Adipocyte (in vitro differentiated cells): ENCODE results near the gene SUPT5H.
A peak's percentile ranks its signal among the peaks of the same experiment; 100 is the strongest.
"Not testable (repeated sequence)": the region's sequence is repeated elsewhere in the genome, so short reads cannot be mapped to it uniquely, and the experiment has no call there.

ENCODE experiments used
- DNase-seq: peaks from one replicate; pipeline ENCODE4 v3.0.0-alpha.2; 2015; ENCODE audit warnings: low read depth
- H3K27me3 ChIP-seq: replicated peaks from 2 replicates; pipeline ENCODE4 v1.7.0; 2013; ENCODE audit warnings: mild to moderate bottlenecking, low read length, moderate library complexity; ENCODE audit not compliant: control insufficient read depth, insufficient read depth
- H3K36me3 ChIP-seq: 2 replicates; pipeline ENCODE4 v1.7.0; 2013; ENCODE audit warnings: low read length, mild to moderate bottlenecking, moderate library complexity; ENCODE audit not compliant: control insufficient read depth, insufficient read depth, severe bottlenecking
- H3K4me1 ChIP-seq: 2 replicates; pipeline ENCODE4 v1.7.0; 2013; ENCODE audit warnings: mild to moderate bottlenecking, low read length, moderate library complexity; ENCODE audit not compliant: control insufficient read depth, insufficient read depth
- H3K4me3 ChIP-seq: 2 replicates; pipeline ENCODE4 v1.7.0; 2013; ENCODE audit warnings: mild to moderate bottlenecking, low read length, moderate library complexity
- H3K9ac ChIP-seq: 2 replicates; pipeline ENCODE4 v1.7.0; 2013; ENCODE audit warnings: mild to moderate bottlenecking, low read length, moderate library complexity
- H3K9me3 ChIP-seq: 2 replicates; pipeline ENCODE4 v1.7.0; 2013; ENCODE audit warnings: mild to moderate bottlenecking, low read length, moderate library complexity; ENCODE audit not compliant: control insufficient read depth

Gene SUPT5H

DNA sequence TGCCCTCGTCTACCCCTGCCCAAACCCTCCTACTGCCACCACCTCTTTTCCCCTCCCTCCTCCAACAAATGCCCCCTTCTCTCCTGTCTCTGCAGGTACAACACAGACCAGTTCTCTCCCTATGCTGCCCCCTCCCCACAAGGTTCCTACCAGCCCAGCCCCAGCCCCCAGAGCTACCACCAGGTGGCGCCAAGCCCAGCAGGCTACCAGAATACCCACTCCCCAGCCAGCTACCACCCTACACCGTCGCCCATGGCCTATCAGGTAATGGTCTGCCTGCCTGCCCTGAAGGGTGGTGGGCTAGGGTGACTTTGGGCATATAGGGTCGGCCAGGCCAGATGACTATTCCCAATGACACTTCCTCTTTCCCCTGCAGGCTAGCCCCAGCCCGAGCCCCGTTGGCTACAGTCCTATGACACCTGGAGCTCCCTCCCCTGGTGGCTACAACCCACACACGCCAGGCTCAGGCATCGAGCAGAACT lies 28.8 kb downstream of the SUPT5H start:
- H3K9me3 ChIP-seq: no peaks in the 10 kb centered on the region
- H3K4me3 ChIP-seq: no peak overlapping the region
- no peaks in the 10 kb centered on the region for H3K4me1 ChIP-seq
- peak; percentile 74 for DNase-seq
- H3K36me3 ChIP-seq: peaks cover 74% of the 10 kb centered on the region
- H3K27me3 ChIP-seq: no peaks in the 10 kb centered on the region
- H3K9ac ChIP-seq: no peak overlapping the region

DNA sequence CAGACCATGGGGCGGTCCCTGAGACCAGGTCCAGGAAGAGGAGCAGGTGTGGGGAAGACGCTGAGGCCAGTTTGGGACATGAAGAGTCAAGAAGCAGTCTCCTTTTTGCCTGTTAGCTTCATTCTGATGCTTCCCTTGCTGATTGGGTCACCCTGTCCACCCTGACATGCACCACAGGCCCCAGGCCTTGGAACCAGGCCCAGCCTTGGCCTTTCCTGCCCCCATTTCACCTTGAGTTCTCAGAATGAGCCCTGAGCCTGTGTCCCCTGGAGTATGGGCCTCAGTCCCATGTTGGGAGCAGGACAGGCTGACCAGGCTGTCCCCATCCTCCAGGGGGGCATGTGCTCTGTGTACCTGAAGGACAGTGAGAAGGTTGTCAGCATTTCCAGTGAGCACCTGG lies 30.4 kb downstream of the SUPT5H start:
- no peaks in the 10 kb centered on the region for H3K27me3 ChIP-seq
- no peak for DNase-seq
- no peak overlapping the region for H3K4me3 ChIP-seq
- H3K9ac ChIP-seq: no peak overlapping the region
- peaks cover 58% of the 10 kb centered on the region for H3K36me3 ChIP-seq
- H3K9me3 ChIP-seq: no peaks in the 10 kb centered on the region
- H3K4me1 ChIP-seq: peaks cover 6% of the 10 kb centered on the region

DNA sequence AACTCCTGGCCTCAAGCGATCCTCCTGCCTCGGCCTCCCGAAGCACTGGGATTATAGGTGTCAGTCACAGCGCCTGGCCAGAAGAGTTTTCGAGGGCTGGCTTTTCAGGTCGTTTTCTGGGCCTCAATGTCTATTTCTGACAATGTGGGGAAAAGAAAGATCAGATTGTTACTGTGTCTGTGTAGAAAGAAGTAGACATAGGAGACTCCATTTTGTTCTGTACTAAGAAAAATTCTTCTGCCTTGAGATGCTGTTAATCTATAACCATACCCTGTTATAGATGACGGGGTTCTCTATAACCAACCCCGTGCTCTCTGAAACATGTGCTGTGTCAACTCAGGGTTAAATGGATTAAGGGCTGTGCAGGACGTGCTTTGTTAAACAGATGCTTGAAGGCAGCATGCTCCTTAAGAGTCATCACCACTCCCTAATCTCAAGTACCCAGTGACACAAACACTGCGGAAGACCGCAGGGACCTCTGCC lies 34.0 kb downstream of the SUPT5H start:
- H3K9me3 ChIP-seq, H3K27me3 ChIP-seq, DNase-seq, H3K4me3 ChIP-seq, H3K9ac ChIP-seq: not testable (repeated sequence)
- H3K4me1 ChIP-seq: peaks cover 14% of the 10 kb centered on the region
- peaks cover 27% of the 10 kb centered on the region for H3K36me3 ChIP-seq

DNA sequence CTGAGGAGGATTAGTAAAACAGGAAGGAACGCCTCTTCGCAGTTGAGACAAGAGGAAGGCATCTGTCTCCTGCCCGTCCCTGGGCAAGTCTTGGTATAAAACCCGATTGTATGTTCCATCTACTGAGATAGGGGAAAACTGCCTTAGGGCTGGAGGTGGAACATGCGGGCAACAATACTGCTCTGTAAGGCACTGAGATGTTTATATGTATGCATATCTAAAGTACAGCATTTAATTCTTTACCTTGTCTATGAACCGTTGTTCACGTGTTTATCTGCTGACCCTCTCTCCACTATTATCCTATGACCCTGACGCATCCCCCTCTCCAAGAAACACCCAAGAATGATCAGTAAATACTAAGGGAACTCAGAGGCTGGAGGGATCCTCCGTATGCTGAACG lies 34.5 kb downstream of the SUPT5H start:
- Histone ChIP-seq H3K36me3 (peaks cover 21% of the 10 kb centered on the region), H3K9ac (peak overlapping the region; percentile 96), H3K9me3 (no peaks in the 10 kb centered on the region), H3K4me1 (peaks cover 14% of the 10 kb centered on the region), H3K4me3 (peak overlapping the region; percentile 97), H3K27me3 (no peaks in the 10 kb centered on the region)
- DNase-seq: no peak

DNA sequence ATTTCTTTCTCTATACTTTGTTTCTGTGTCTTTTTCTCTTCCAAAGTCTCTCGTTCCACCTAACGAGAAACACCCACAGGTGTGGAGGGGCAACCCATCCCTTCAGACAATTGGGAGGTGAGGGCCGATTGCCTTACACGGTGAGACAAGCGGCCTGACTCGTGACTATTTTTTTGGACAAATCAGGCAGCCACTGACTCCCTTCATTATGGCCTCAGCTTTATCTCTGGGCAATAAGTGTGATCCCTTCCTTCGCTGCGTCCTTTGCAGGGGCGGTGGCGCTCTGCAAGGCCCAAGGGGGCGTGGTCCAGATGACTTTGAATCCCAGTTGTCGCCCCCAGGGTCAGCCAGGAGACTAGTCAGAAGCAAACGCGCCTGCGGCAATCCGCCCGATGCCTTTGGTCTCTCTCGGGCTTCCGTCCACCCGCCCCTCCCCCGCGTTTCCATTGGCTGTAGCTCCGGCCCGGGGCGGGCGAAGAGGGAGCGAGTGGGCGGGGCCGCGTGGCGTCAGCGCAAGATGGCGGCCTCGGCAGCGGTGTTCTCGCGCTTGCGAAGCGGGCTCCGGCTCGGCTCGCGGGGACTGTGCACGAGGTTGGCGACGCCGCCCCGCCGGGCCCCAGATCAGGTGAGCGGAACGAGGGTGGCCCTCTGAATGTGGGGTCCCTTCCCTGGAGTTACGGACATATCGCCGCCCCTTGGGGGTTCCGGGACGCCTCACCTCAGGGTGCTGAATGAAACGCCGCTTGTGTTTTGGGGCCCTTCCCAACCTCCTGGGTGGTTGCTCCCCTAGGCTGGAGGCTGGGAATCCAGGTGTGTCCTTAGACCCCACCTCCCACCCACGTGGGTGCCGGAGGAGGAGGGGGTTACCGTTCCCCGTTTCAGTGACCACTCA lies 35.2 kb downstream of the SUPT5H start, which contains the start of gene TIMM50:
Gene TIMM50 (plus strand): TSS at position 502 of the 892 bp plus-strand sequence. CDS start 16 bp downstream, at position 518.
- Histone ChIP-seq H3K9me3 (no peaks in the 10 kb centered on the region), H3K4me1 (peaks cover 14% of the 10 kb centered on the region), H3K36me3 (peaks cover 24% of the 10 kb centered on the region), H3K27me3 (no peaks in the 10 kb centered on the region), H3K9ac (peak within 1 kb of the TSS; percentile 96), H3K4me3 (peak within 1 kb of the TSS; percentile 97)
- peak; percentile 99 for DNase-seq

DNA sequence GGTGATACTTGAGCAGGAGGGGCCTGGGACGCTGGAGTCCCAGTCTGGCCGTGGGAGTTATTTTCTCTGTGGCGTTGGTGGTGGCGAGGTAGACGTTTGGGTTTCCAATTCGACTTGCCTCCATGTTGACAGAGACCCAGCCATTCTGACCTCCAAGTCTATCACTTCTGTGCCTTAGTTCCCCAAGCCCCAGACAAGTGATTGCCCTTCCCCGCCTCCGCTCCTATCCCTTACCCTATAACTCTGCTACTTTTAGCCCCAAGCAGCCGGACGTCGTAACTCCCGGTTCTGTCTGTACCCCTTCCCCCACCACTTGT lies 35.8 kb downstream of the SUPT5H start:
- H3K9ac ChIP-seq: peak overlapping the region; percentile 96
- no peaks in the 10 kb centered on the region for H3K27me3 ChIP-seq
- H3K9me3 ChIP-seq: no peaks in the 10 kb centered on the region
- H3K4me3 ChIP-seq: peak overlapping the region; percentile 97
- H3K4me1 ChIP-seq: peaks cover 14% of the 10 kb centered on the region
- DNase-seq: peak; percentile 39
- H3K36me3 ChIP-seq: peaks cover 24% of the 10 kb centered on the region

DNA sequence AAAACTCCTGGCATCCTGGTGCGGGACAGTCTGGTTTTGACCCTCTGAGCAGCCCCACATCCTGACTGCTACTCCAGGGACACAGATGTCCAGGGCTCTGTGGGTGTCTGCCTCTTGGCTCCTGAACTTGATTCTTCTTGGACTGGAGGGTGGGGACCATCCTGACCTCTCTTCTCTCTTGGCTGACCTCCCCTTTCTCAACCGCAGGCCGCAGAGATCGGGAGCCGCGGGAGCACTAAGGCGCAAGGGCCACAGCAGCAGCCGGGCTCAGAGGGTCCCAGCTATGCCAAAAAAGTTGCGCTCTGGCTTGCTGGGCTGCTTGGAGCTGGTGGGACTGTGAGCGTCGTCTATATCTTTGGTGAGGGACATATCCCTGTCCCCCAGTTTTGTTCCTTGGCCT lies 36.3 kb downstream of the SUPT5H start:
- Histone ChIP-seq H3K27me3 (no peaks in the 10 kb centered on the region), H3K9me3 (no peaks in the 10 kb centered on the region), H3K4me1 (peaks cover 14% of the 10 kb centered on the region), H3K4me3 (peak overlapping the region; percentile 97), H3K36me3 (peaks cover 24% of the 10 kb centered on the region), H3K9ac (peak overlapping the region; percentile 96)
- DNase-seq: no peak

DNA sequence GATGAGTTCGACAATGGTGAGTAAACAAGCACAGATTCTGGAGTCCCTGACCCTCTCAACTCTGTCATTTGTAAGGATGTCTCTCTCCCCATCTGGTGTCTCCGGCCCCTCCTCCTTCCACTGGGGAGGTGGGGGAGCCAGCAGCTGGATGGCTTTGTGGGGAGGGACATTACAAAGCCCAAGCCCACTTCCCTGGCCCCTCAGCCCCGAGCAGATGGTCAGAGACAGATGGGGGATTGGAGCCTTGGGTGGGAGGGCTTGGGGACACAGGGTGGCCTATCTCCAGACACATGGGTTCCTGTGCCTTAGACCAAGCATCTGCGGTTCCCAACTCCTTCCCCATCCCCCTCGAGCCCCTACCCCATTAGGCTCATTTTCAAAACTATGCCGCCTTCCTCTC lies 37.8 kb downstream of the SUPT5H start:
- Histone ChIP-seq H3K9me3 (no peaks in the 10 kb centered on the region), H3K27me3 (no peaks in the 10 kb centered on the region), H3K9ac (no peak overlapping the region), H3K4me3 (no peak overlapping the region), H3K36me3 (peaks cover 33% of the 10 kb centered on the region), H3K4me1 (peaks cover 14% of the 10 kb centered on the region)
- no peak for DNase-seq

DNA sequence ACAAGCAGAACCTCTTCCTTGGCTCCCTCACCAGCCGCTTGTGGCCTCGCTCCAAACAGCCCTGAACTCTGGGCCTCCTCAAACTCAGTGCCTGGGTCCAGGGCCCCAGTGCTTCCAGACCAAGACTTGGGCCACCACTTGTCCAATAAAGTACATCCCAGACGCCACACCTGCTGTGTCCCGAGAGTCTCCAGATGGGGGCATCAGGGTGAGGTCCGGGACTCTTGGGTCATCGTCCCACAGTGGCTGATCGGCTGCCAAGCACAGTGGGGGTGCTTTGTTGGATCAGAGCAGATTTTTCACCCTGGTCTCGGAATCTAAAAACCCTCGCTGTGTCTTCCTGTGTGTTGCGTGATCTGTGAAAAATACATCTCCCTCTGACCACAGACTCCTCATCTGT lies 44.4 kb downstream of the SUPT5H start:
- Histone ChIP-seq H3K27me3 (no peaks in the 10 kb centered on the region), H3K9ac (no peak overlapping the region), H3K9me3 (no peaks in the 10 kb centered on the region), H3K4me1 (no peaks in the 10 kb centered on the region), H3K36me3 (peaks cover 65% of the 10 kb centered on the region), H3K4me3 (no peak overlapping the region)
- no peak for DNase-seq

DNA sequence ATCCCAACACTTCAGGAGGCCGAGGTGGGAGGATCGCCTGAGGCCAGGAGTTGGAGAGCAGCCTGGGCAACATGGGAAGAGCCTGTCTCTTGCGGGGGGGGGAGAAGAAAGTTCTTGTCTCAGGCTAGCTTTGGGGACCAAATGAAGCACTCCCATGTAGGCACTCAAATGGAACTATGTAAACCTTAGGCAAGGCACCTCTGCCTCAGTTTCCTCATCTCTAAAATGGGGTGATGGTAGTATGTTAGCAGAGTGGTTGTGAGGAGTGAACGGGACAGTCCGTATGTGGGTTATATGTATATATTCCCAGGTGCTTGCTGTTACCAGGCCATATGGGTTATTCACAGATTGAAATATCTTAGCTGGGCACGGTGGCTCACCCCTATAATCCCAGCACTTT lies 46.8 kb downstream of the SUPT5H start:
- Histone ChIP-seq H3K9ac (no peak overlapping the region), H3K27me3 (peaks cover 5% of the 10 kb centered on the region), H3K4me3 (no peak overlapping the region), H3K36me3 (peaks cover 43% of the 10 kb centered on the region), H3K4me1 (no peaks in the 10 kb centered on the region), H3K9me3 (no peaks in the 10 kb centered on the region)
- no peak for DNase-seq

DNA sequence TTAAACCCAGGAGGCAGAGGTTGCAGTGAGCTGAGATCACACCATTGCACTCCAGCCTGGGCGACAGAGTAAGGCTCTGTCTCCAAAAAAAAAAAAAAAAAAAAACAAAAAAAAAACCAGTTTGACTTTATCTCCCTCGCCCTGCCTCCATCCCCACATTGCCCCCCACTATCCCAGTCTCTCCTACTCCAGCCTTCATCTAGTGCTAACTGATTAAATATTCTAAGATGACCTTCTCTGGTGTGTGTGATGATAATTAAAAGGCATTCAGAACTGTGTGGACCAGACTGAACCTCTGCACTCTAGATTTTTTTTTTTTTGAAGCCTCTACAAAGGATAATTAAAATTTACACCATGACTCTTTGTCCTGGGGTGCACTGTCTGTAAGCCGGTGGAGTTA lies 47.4 kb downstream of the SUPT5H start:
- peaks cover 40% of the 10 kb centered on the region for H3K36me3 ChIP-seq
- H3K27me3 ChIP-seq: peaks cover 11% of the 10 kb centered on the region
- no peaks in the 10 kb centered on the region for H3K4me1 ChIP-seq
- H3K9ac ChIP-seq: no peak overlapping the region
- H3K4me3 ChIP-seq: no peak overlapping the region
- no peak for DNase-seq
- no peaks in the 10 kb centered on the region for H3K9me3 ChIP-seq
